Karpas-422 (cell line): ENCODE measurements around the gene KIF17. TPM values are rescaled to one million over a fixed set of nuclear protein-coding genes. Genes with fewer than 3 reads are reported as not detected.

ENCODE experiments used
- DNase-seq: peaks from one replicate; pipeline ENCODE4 v3.0.0-alpha.2; 2015
- H2AFZ ChIP-seq: fragments of 200-600 bp; sonication (generic); 2 replicates; pipeline ENCODE4 v1.6.1; 2014; ENCODE audit warnings: antibody characterized with exemption, low read length, mixed read lengths
- H3K27ac ChIP-seq: fragments of 200-600 bp; sonication (generic); 2 replicates; pipeline ENCODE4 v1.5.1; 2014; ENCODE audit warnings: mild to moderate bottlenecking, low read length, moderate library complexity
- H3K27me3 ChIP-seq: fragments of 200-600 bp; sonication (generic); 2 replicates; pipeline ENCODE4 v1.6.1; 2014; ENCODE audit warnings: low read length, mixed read lengths
- H3K36me3 ChIP-seq: fragments of 200-600 bp; sonication (generic); 2 replicates; pipeline ENCODE4 v1.6.1; 2014; ENCODE audit warnings: low read length, mixed read lengths; ENCODE audit not compliant: insufficient read depth
- H3K4me1 ChIP-seq: fragments of 200-600 bp; sonication (generic); 2 replicates; pipeline ENCODE4 v1.6.1; 2014; ENCODE audit warnings: mild to moderate bottlenecking, low read length, mixed read lengths
- H3K4me2 ChIP-seq: fragments of 200-600 bp; sonication (generic); 2 replicates; pipeline ENCODE4 v1.6.1; 2014; ENCODE audit warnings: low read length, low read depth, mild to moderate bottlenecking; ENCODE audit not compliant: poor library complexity, severe bottlenecking
- H3K4me3 ChIP-seq: fragments of 200-600 bp; sonication (generic); 2 replicates; pipeline ENCODE4 v1.5.1; 2014; ENCODE audit warnings: mild to moderate bottlenecking, antibody characterized with exemption, low read length, mixed read lengths
- H3K79me2 ChIP-seq: fragments of 200-600 bp; sonication (generic); 2 replicates; pipeline ENCODE4 v1.6.1; 2014; ENCODE audit warnings: mild to moderate bottlenecking, low read length, mixed read lengths
- H3K9ac ChIP-seq: fragments of 200-600 bp; sonication (generic); 2 replicates; pipeline ENCODE4 v1.6.0; 2014; ENCODE audit warnings: low read length
- H3K9me2 ChIP-seq: fragments of 200-600 bp; sonication (generic), shearing (Covaris generic); replicated peaks from 2 replicates; pipeline ENCODE4 v1.6.0; 2014; ENCODE audit warnings: mild to moderate bottlenecking, low read length, moderate library complexity; ENCODE audit not compliant: insufficient read depth
- H3K9me3 ChIP-seq: fragments of 300-700, 200-600 bp; sonication (generic); 2 replicates; pipeline ENCODE4 v1.6.1; 2014; ENCODE audit warnings: low read length, mixed read lengths
- H4K20me1 ChIP-seq: fragments of 200-600 bp; sonication (generic); 2 replicates; pipeline ENCODE4 v1.6.1; 2014; ENCODE audit warnings: mild to moderate bottlenecking, antibody characterized with exemption, low read length, low read depth; ENCODE audit not compliant: insufficient read depth
- total RNA-seq: library from RNA; depleted of rRNA; stranded (reverse); fragments of >200 nt; shearing (Covaris generic); gene quantifications from 2 replicates; pipeline ENCODE4 v1.2.3, GENCODE V29; 2014; ENCODE audit warnings: low replicate concordance

Gene KIF17
- total RNA-seq, 1 experiment from 2014 or later, result not detected

DNA sequence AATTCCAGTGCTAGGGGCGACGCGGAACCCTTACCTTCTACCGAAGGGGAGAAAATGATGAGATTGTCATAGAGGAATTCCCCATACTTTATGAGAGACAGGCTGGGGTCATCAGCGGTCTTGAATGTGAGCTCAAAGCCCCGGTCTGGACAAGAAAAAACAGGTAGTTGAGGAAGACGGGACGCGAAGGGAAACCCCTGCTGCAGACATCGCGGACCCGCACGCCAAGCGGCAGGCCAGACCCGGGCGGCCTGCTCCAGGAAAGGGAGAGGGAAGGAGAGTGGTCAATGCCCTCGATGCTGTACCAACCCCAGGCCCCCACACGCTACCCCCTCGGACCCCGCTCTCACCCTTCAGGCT lies 57.0 kb downstream of the KIF17 start:
- Histone ChIP-seq H3K36me3 (peaks cover 17% of the 10 kb centered on the region; the same call in 1 of the 2 replicates), H3K27me3 (no peaks in the 10 kb centered on the region), H3K4me1 (peaks cover 21% of the 10 kb centered on the region), H3K4me2 (peak overlapping the region; percentile 93), H3K9me2 (no peaks in the 10 kb centered on the region), H3K9me3 (no peaks in the 10 kb centered on the region), H2AFZ (peak overlapping the region; percentile 67; the same call in 1 of the 2 replicates), H3K9ac (peak overlapping the region; percentile 96), H3K27ac (peak overlapping the region; percentile 33; the same call in 1 of the 2 replicates), H4K20me1 (peaks cover 17% of the 10 kb centered on the region), H3K4me3 (peak overlapping the region; percentile 92), H3K79me2 (peaks cover 57% of the 10 kb centered on the region)
- DNase-seq, result peak; percentile 56

DNA sequence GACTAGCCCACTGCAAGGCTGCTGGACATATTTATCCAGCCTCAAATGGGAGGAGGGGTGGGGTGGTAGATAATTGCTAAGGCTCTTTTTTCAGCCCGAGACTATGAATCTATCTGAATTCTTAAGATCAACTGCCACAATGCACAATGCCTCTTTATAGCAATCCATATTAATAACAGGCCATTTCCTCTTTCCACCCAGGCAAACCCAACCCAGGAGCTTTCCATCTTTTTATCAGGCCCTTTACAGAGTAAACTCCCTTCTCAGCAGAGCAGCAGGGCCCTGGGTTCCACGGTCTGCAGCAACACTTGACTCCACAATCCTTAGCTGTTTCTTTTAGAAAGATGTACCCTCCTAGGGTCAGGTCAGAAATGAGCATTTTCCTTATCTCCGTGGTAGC lies 57.4 kb downstream of the KIF17 start:
- DNase-seq, result peak; percentile 50
- H2AFZ ChIP-seq, result no peak overlapping the region
- peak overlapping the region; percentile 93 for H3K4me2 ChIP-seq
- H3K27ac ChIP-seq, result peak overlapping the region; percentile 33; the same call in 1 of the 2 replicates
- H3K4me1 ChIP-seq, result peaks cover 21% of the 10 kb centered on the region
- H3K27me3 ChIP-seq, result no peaks in the 10 kb centered on the region
- no peaks in the 10 kb centered on the region for H3K9me2 ChIP-seq
- H3K9me3 ChIP-seq, result no peaks in the 10 kb centered on the region
- peak overlapping the region; percentile 96 for H3K9ac ChIP-seq
- H3K36me3 ChIP-seq, result peaks cover 20% of the 10 kb centered on the region; the same call in 1 of the 2 replicates
- peak overlapping the region; percentile 92 for H3K4me3 ChIP-seq
- peaks cover 57% of the 10 kb centered on the region for H3K79me2 ChIP-seq
- H4K20me1 ChIP-seq, result peaks cover 22% of the 10 kb centered on the region

DNA sequence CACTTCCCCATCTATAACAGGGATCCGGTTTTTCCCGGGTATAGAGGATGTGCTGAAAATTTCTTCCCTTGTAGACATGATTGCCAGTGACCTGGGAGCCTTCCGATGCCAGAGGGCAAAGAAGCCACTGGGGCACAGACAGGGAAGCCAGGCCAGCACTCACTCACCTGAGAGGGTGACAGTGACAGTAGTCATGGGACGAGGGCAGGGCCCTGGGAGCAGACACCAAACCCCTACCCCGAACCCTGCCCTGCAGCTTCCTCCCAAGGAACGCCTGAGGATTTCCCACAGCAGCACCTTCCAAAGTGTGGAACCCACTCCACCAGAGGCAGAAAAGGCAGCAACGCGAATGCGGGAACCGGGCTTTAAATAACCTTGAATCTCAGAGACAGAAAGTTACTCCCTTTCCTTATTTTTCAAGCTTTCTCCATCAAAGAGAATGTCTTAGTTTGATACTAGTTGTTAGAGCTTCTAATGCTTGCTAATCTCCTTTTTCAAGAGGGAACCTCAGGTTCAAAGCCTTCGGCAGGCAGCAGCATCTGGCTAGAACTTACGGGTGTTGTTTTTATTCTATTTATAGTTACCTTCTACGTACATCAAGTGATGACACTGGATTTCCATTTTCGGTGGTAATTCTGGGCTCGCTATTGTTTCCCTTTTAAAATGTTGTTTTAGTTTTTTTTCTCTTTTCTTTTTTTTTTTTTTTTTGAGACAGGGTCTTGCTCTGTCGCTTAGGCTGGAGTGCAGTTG lies 59.5 kb downstream of the KIF17 start:
- H3K27ac ChIP-seq, result no peak overlapping the region
- H3K9me3 ChIP-seq, result no peaks in the 10 kb centered on the region
- H3K9me2 ChIP-seq, result no peaks in the 10 kb centered on the region
- H3K4me2 ChIP-seq, result no peak overlapping the region
- H3K36me3 ChIP-seq, result peaks cover 23% of the 10 kb centered on the region
- peaks cover 24% of the 10 kb centered on the region for H4K20me1 ChIP-seq
- no peaks in the 10 kb centered on the region for H3K27me3 ChIP-seq
- no peak overlapping the region for H3K9ac ChIP-seq
- no peak overlapping the region for H2AFZ ChIP-seq
- H3K4me1 ChIP-seq, result peaks cover 21% of the 10 kb centered on the region
- H3K4me3 ChIP-seq, result no peak overlapping the region
- peaks cover 57% of the 10 kb centered on the region for H3K79me2 ChIP-seq
- peak; percentile 29 for DNase-seq

DNA sequence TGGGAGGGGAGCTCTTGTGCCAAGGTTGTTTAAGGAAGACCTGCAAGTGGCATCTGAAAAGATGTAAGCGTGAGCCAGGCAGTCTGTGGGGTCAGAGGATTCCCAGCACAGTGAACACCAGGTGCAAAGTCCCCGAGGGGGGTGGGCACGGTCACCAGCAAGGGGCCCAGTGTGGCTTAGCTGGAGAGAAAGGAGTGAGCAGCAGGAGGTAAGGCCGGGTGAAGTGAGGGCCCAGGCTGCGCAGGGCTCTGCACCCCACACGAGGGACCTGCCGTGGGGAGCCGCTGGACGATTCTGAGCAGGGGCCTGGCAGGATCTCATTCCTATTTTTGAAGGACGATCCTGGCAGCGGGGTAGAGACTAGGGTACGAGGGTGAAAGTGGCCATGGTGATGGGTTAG lies 60.8 kb downstream of the KIF17 start:
- Histone ChIP-seq H2AFZ (no peak overlapping the region), H3K79me2 (peaks cover 53% of the 10 kb centered on the region), H4K20me1 (peaks cover 24% of the 10 kb centered on the region), H3K27me3 (no peaks in the 10 kb centered on the region), H3K4me3 (no peak overlapping the region), H3K4me1 (peaks cover 15% of the 10 kb centered on the region), H3K9me3 (no peaks in the 10 kb centered on the region), H3K36me3 (peaks cover 31% of the 10 kb centered on the region), H3K4me2 (no peak overlapping the region), H3K9me2 (no peaks in the 10 kb centered on the region), H3K27ac (no peak overlapping the region), H3K9ac (no peak overlapping the region)
- DNase-seq, result peak; percentile 31

DNA sequence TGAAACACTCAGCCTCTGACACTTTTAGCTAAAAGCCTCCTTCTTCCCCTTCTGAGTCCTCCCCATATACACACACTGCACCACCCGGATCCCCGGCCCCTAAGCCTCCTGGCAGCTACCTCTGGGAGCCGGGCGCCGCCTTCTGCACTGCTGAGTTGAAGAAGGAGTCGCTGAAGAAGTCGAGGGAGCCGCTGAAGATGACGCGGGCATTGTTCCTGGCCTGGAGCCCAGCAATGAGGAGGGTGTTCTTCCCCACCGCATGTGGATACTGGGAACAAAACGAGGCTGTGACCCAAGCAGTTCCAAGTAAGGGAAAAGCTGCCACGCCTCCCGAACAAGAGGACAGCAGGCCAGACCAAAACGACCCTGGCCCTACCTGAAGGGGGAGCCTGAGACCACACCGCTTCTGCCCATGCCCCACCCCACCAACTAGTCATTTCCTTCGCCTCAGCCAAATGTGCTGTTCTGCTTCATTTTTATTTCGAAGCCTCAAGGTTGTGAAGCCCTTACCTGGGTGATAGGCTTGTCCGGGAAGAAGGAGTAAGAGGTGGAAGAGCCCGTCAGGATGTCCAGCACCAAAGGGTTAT lies 63.6 kb downstream of the KIF17 start:
- H2AFZ ChIP-seq, result no peak overlapping the region
- H4K20me1 ChIP-seq, result peaks cover 12% of the 10 kb centered on the region; the same call in 1 of the 2 replicates
- H3K4me1 ChIP-seq, result peaks cover under 1% of the 10 kb centered on the region
- no peak overlapping the region for H3K9ac ChIP-seq
- no peak overlapping the region for H3K4me3 ChIP-seq
- H3K27me3 ChIP-seq, result no peaks in the 10 kb centered on the region
- no peak overlapping the region for H3K27ac ChIP-seq
- no peaks in the 10 kb centered on the region for H3K9me2 ChIP-seq
- H3K36me3 ChIP-seq, result peaks cover 33% of the 10 kb centered on the region
- H3K79me2 ChIP-seq, result peaks cover 31% of the 10 kb centered on the region
- DNase-seq, result peak; percentile 34
- H3K9me3 ChIP-seq, result no peaks in the 10 kb centered on the region
- no peak overlapping the region for H3K4me2 ChIP-seq

DNA sequence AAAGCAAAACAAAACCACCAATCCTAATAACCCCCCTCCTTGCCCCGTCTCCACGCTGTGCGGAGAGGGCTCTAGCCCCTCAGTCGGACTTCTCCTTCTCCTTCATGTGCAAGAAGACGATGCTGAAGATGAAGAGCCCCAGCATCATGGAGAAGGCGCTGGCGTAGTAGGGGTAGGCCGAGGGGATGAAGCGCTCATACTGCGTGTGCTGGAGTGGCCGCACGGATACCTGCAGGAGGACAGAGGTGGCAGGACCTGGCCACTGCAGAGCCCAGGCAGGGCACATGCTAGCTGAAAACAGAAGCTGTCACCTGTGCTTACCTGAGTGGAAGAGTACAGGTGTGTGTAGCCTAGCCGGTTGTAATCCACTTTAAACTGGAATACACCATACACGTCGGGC lies 65.5 kb downstream of the KIF17 start:
- Histone ChIP-seq H3K36me3 (peaks cover 31% of the 10 kb centered on the region), H3K4me2 (no peak overlapping the region)

DNA sequence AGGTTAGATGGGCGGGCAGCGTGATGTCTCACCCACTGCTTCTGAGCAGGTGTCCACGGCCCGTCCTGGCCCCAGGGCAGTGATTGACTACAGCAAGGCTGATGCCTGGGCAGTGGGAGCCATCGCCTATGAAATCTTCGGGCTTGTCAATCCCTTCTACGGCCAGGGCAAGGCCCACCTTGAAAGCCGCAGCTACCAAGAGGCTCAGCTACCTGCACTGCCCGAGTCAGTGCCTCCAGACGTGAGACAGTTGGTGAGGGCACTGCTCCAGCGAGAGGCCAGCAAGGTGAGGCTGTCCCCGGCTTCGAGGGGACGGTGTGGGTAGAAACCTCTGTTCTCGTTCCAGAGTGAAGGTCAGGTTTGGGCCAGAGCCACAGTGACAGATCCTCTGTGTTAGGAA lies 68.9 kb downstream of the KIF17 start:
- Histone ChIP-seq H3K9ac (no peak overlapping the region), H3K36me3 (peaks cover 21% of the 10 kb centered on the region)
- no peak for DNase-seq

More for the DNA sequence above, 65.5 kb downstream of the KIF17 start:
- no peak overlapping the region for H3K27ac ChIP-seq
- H3K9me3 ChIP-seq, result no peaks in the 10 kb centered on the region
- H3K27me3 ChIP-seq, result no peaks in the 10 kb centered on the region
- no peaks in the 10 kb centered on the region for H3K4me1 ChIP-seq
- H3K9me2 ChIP-seq, result no peaks in the 10 kb centered on the region
- DNase-seq, result peak; percentile 31
- no peak overlapping the region for H2AFZ ChIP-seq
- H3K4me3 ChIP-seq, result no peak overlapping the region
- no peak overlapping the region for H3K9ac ChIP-seq
- H4K20me1 ChIP-seq, result peaks cover 12% of the 10 kb centered on the region; the same call in 1 of the 2 replicates
- H3K79me2 ChIP-seq, result peaks cover 12% of the 10 kb centered on the region

DNA sequence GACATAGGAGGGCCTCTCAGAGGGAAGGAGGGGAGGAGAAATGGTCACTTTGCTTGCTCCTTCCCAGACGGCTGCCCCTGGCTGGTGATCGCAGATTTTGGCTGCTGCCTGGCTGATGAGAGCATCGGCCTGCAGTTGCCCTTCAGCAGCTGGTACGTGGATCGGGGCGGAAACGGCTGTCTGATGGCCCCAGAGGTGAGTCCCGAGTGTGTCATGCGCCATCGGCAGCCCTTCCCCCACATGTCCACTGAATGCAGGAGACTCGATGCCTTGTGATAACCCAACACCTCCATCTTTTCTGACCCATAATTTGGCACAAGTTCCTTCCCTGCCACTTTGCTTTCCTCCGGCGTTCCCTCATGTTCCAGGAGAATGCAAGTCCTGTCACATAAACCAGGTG lies 69.4 kb downstream of the KIF17 start:
- H3K79me2 ChIP-seq, result no peaks in the 10 kb centered on the region
- H3K4me3 ChIP-seq, result no peak overlapping the region
- no peaks in the 10 kb centered on the region for H3K9me3 ChIP-seq
- no peaks in the 10 kb centered on the region for H3K27me3 ChIP-seq
- no peaks in the 10 kb centered on the region for H3K4me1 ChIP-seq
- H3K36me3 ChIP-seq, result peaks cover 18% of the 10 kb centered on the region
- no peak for DNase-seq
- no peak overlapping the region for H3K4me2 ChIP-seq
- no peaks in the 10 kb centered on the region for H4K20me1 ChIP-seq
- H3K9ac ChIP-seq, result no peak overlapping the region
- H2AFZ ChIP-seq, result no peak overlapping the region
- no peaks in the 10 kb centered on the region for H3K9me2 ChIP-seq
- H3K27ac ChIP-seq, result no peak overlapping the region

More for the DNA sequence above, 68.9 kb downstream of the KIF17 start:
- Histone ChIP-seq H3K27ac (no peak overlapping the region), H3K4me2 (no peak overlapping the region), H3K4me3 (no peak overlapping the region), H3K4me1 (no peaks in the 10 kb centered on the region), H3K9me3 (no peaks in the 10 kb centered on the region), H3K9me2 (no peaks in the 10 kb centered on the region), H3K27me3 (no peaks in the 10 kb centered on the region), H3K79me2 (no peaks in the 10 kb centered on the region), H4K20me1 (no peaks in the 10 kb centered on the region), H2AFZ (no peak overlapping the region)
